Lower lobe of right lung (tissue), 2 donors: Measurements from ENCODE around the gene CDK6. TPM values are rescaled to one million over a fixed set of nuclear protein-coding genes. Genes with fewer than 3 reads are reported as not detected.

ENCODE experiments used
- ATAC-seq, 2 donors: fragments of 200-7000 bp; cut with Tn5 transposase; one replicate each; pipeline ENCODE4 v1.9.1; 2020 to 2022; ENCODE audit warnings: mild to moderate bottlenecking in 2 of 2, moderate library complexity in 2 of 2
- DNase-seq: peaks from one replicate; pipeline ENCODE4 v3.0.0-alpha.2; 2020
- H3K27ac ChIP-seq: fragments of 200-600 bp; one replicate; pipeline ENCODE4 v1.8.0; 2022
- H3K27me3 ChIP-seq: fragments of 200-600 bp; one replicate; pipeline ENCODE4 v1.8.0; 2022; ENCODE audit warnings: low read depth
- H3K36me3 ChIP-seq: fragments of 200-600 bp; one replicate; pipeline ENCODE4 v1.8.0; 2022; ENCODE audit warnings: mild to moderate bottlenecking
- H3K4me1 ChIP-seq: fragments of 200-600 bp; one replicate; pipeline ENCODE4 v1.8.0; 2022
- H3K4me3 ChIP-seq: fragments of 200-600 bp; one replicate; pipeline ENCODE4 v1.8.0; 2022; ENCODE audit warnings: mild to moderate bottlenecking
- H3K9me3 ChIP-seq: fragments of 200-600 bp; one replicate; pipeline ENCODE4 v1.8.0; 2022
- intact Hi-C: fragments of 100-400 bp; cut with DNase I; formaldehyde crosslinking; loops from one replicate; pipeline ENCODE4 v1.11.0; 2022
- total RNA-seq: library from RNA; stranded (reverse); fragmentation: NEBNext Ultra II Directional; extraction: Animal tissue kit (Norgen Biotek cat#: 25700); gene quantifications from one replicate; pipeline ENCODE4 v1.2.1, GENCODE V29; 2021
- TF ChIP-seq, protein P1 (sequence below): fragments of 200-600 bp; IDR thresholded peaks from one replicate; pipeline ENCODE4 v1.8.0; 2022; ENCODE audit warnings: antibody characterized with exemption, mild to moderate bottlenecking
- donor health status: DM: no; HTN: yes; CAD: no; lungs with severe emphysema.

The CDK6 gene
- total RNA-seq, 1 donor from 2014 or later, result 21.7 TPM

DNA sequence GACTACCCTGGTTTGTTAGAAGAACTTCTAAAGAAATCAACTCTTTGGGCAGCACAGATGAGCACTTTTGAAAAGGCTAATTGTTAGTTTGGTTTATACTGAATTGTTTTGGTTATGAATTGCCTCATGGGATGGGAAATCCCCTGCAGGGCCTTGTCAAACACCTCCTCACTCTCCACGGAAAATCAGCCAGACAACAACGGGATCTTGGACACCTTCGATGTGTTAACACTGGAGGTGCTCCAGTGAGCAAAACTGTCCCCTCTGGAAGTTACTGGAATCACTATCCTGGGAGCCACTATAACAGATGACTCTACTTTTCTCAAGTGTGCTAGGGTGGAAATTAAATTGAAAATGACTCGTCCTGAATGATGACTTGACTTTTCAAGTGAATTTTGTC, 38.7 kb downstream of the CDK6 start:
- DNase-seq (no peak), ATAC-seq (peak in 1 of 2 donors; percentile 36)
- intact Hi-C loops, result no loop called here
- H3K9me3 ChIP-seq, result no peaks in the 10 kb centered on the region
- H3K27ac ChIP-seq, result no peak overlapping the region
- TF ChIP-seq, protein P1, sequence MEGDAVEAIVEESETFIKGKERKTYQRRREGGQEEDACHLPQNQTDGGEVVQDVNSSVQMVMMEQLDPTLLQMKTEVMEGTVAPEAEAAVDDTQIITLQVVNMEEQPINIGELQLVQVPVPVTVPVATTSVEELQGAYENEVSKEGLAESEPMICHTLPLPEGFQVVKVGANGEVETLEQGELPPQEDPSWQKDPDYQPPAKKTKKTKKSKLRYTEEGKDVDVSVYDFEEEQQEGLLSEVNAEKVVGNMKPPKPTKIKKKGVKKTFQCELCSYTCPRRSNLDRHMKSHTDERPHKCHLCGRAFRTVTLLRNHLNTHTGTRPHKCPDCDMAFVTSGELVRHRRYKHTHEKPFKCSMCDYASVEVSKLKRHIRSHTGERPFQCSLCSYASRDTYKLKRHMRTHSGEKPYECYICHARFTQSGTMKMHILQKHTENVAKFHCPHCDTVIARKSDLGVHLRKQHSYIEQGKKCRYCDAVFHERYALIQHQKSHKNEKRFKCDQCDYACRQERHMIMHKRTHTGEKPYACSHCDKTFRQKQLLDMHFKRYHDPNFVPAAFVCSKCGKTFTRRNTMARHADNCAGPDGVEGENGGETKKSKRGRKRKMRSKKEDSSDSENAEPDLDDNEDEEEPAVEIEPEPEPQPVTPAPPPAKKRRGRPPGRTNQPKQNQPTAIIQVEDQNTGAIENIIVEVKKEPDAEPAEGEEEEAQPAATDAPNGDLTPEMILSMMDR, result no peak
- H3K36me3 ChIP-seq, result no peaks in the 10 kb centered on the region
- peaks cover 42% of the 10 kb centered on the region for H3K4me1 ChIP-seq
- no peaks in the 10 kb centered on the region for H3K27me3 ChIP-seq
- H3K4me3 ChIP-seq, result no peak overlapping the region

DNA sequence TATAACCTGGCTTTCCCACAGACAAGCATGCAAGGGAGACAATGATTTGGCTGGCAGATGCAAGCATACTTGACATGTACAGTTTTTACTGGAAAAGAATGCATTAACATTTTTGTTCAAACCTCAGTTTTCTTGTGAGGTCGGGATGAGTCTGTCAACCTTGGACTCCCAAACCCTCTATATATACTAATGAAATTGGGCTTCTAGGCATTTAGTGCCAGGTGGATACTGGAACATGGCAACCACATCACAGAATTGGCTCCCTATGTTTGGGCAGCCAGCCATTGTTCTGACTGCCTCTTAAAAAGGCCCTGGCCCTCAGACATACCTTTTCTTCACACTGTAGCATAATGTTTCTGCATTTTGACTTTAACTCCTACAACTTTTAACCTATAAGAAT, 39.1 kb downstream of the CDK6 start:
- intact Hi-C loops, result no loop called here
- Histone ChIP-seq H3K27ac (no peak overlapping the region), H3K4me1 (peaks cover 42% of the 10 kb centered on the region), H3K27me3 (no peaks in the 10 kb centered on the region), H3K36me3 (no peaks in the 10 kb centered on the region), H3K9me3 (no peaks in the 10 kb centered on the region), H3K4me3 (no peak overlapping the region)
- DNase-seq (no peak), ATAC-seq (no peak)
- TF ChIP-seq, protein P1, result no peak

DNA sequence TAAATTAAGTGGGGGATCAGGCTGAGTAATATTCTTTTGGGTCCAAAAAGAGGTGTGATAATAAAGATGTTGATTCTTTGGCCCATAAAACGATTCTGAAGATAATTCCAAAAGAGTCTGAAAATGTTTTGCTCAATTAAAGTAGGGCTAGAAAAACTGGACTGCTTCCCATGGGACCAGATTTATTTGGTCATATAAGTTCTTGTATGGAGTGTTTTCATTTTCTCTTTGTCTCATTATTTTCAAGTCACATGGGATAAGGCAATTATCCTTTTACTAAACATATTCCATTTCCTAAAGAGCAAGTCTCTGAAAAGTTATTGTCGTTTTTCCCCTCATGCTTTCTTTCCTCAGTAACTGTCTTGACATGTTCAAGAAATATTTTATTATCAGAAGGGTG, 41.5 kb downstream of the CDK6 start:
- TF ChIP-seq, protein P1, result no peak
- no peak for DNase-seq
- H3K4me1 ChIP-seq, result peaks cover 53% of the 10 kb centered on the region
- no peak for ATAC-seq
- H3K27me3 ChIP-seq, result no peaks in the 10 kb centered on the region
- H3K9me3 ChIP-seq, result no peaks in the 10 kb centered on the region
- H3K4me3 ChIP-seq, result no peak overlapping the region
- no peak overlapping the region for H3K27ac ChIP-seq
- intact Hi-C loops, result no loop called here
- H3K36me3 ChIP-seq, result no peaks in the 10 kb centered on the region

DNA sequence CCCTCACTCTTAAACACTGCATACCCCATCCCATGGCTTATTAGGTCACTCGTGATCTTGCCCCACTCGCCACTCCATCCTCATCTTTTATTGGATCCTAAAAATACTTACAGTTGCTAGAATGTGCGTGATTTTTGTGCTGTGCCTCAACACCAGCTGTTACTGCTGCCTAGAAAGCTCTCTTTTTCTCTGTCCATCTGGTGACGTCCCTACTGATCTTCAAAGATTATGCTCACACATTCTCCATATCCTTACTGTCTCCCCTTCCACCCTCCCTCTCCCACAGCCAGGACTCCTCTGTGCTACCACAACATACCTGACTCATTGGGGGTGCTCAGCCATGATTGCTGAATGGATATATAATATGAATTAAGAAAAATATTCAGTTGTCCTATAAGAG, 42.0 kb downstream of the CDK6 start:
- intact Hi-C loops, result no loop called here

DNA sequence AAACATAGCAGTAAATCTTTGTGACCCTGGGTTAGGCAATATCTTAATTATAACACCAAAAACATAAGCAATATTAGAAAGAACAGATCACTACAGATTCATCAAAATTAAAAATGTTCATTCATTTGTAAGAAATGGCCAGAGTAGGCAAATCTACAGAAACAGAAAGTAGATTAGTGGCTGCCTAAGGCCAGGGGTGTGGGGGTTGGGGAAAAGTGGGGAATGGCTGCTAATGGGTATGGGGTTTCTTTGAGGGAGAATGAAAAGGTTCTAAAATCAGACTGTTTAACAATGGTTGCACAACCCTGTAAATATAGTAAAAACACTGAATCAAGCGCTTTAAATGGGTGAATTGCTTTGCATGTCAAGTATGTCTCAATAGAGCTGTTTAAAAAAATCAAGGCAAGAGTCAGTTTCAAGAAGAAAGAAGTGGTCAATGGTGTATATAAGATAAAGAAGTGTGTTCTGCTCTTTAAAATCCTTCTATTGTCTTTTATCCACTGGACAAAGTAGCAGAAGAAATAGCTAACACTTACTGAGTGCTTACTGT, 42.6 kb downstream of the CDK6 start:
- TF ChIP-seq, protein P1, result no peak
- H3K4me1 ChIP-seq, result peaks cover 47% of the 10 kb centered on the region
- DNase-seq (no peak), ATAC-seq (peak in 1 of 2 donors; percentile 26)
- no peak overlapping the region for H3K27ac ChIP-seq
- no peaks in the 10 kb centered on the region for H3K36me3 ChIP-seq
- peaks cover 3% of the 10 kb centered on the region for H3K9me3 ChIP-seq
- H3K27me3 ChIP-seq, result no peaks in the 10 kb centered on the region
- H3K4me3 ChIP-seq, result no peak overlapping the region
- intact Hi-C loops, result no loop called here

More for the DNA sequence above, 42.0 kb downstream of the CDK6 start:
- ATAC-seq (no peak), DNase-seq (no peak)
- Histone ChIP-seq H3K36me3 (no peaks in the 10 kb centered on the region), H3K27ac (no peak overlapping the region), H3K4me3 (no peak overlapping the region), H3K27me3 (no peaks in the 10 kb centered on the region), H3K9me3 (no peaks in the 10 kb centered on the region), H3K4me1 (peaks cover 53% of the 10 kb centered on the region)
- TF ChIP-seq, protein P1, result no peak
